AG10803 (cell line): Measurements from ENCODE around the gene C2orf78.

Source experiments
- DNase-seq: peaks from one replicate; pipeline ENCODE4 v3.0.0; 2010; ENCODE audit warnings: low read depth
- H3K4me3 ChIP-seq: 2 replicates; pipeline ENCODE4 v1.5.1; 2011; ENCODE audit warnings: mild to moderate bottlenecking, low read length, control low read depth
- CTCF ChIP-seq: conservative IDR thresholded peaks from 2 replicates; pipeline ENCODE4 v1.5.1; 2011; ENCODE audit warnings: mild to moderate bottlenecking, low read length, control low read depth, inconsistent platforms

Gene C2orf78

DNA sequence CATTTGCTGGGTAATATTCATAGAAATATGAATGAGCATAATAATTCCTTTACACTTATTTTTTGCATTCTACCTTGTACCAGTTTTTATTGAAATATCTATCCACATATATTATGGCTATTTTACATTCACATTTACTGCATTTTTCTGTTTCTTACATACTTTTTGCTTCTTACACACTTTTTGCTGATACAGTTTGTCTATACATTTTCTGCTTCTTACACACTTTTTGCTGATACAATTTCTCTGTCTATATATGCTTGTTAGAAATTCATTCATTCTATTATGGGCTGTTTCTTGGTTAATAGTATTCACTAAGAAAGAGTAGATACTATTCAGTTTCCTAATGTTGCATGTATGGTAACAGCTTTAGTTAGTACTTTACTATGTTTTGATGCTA lies 27.9 kb downstream of the C2orf78 start:
- H3K4me3 ChIP-seq, result no peak overlapping the region
- TF ChIP-seq CTCF, result no peak
- DNase-seq, result no peak

DNA sequence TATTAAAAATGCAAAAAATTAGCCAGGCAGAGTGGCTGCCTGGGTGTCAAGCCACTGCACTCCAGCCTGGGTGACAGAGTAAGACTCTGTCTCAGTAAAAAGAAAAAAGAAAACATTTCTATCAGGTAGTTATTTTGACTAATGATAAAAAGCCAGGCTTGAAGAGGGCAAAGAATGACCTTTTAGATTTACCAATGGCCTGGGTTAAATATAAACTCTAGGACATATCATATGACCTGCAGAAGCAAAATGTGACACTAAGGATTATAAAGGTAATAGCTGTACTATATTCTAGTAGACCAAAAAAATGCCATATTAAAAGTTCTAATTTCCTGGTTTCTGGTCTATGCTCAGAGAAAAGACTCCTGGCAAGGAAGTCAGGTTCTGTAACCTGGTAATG lies 28.7 kb downstream of the C2orf78 start:
- no peak for DNase-seq
- no peak for TF ChIP-seq CTCF
- no peak overlapping the region for H3K4me3 ChIP-seq

DNA sequence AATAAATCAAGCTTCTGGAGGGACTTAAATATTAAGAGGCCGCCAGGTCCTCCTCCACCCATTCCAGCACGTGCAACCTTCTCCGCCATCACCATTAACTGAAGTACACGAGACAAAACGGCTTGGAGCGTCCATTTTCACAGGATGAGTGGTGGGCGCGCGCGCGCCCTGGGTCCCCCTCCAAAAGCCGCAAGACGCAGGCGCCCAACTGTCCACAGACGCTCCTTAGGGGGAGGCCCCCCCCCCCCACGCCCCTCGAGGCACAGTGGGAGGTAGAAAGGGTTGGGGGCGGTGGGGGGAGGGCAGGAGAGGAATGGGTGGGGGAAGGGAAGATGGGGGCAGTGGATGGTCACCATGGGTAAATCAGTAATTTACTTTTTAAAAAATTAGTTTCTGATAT lies 34.3 kb downstream of the C2orf78 start:
- TF ChIP-seq CTCF, result no peak
- H3K4me3 ChIP-seq, result no peak overlapping the region
- no peak for DNase-seq

- no peak for DNase-seq
- no peak overlapping the region for H3K4me3 ChIP-seq
- no peak for TF ChIP-seq CTCF
These were observed 37.2 kb downstream of the C2orf78 start for GRCh38 chr2:73821227-73821626.

DNA sequence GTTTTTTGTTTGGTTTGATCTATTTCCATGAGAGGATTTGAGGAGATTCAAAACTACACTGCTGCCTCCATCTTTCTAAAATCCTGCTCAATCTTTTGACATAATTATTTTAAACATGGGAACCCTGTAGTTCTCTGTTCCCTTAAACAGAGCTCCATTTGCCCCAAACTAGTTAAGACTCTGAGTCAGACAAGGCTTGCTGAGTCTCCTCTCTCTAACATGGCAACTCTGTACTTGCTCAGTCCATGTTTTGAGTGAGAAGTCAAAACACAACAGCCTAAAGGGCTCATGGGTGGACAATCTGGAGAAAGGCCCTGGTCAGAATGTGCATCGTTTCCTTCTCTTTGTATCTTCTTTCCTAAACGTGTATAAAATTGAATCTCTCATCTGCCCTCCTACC lies 37.7 kb downstream of the C2orf78 start:
- H3K4me3 ChIP-seq, result no peak overlapping the region
- TF ChIP-seq CTCF, result no peak
- DNase-seq, result no peak

DNA sequence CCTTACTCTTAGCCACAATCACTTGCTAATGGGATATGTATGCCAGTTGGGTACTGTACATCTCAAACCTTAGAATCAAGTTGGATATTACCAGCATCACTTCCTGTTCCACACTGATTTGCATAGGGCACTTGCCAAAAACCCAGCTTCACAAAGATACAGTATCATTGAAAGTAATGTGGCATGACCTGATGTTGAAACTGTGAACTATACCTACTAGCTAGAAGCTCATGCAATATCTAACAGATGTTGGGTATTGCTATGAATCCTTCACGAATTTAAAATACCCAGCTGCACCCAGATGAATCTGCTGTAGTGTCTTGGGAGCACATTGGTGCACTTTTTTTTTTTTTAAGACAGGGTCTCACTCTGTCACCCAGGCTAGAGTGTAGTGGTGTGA lies 38.3 kb downstream of the C2orf78 start:
- no peak overlapping the region for H3K4me3 ChIP-seq
- no peak for TF ChIP-seq CTCF
- no peak for DNase-seq

DNA sequence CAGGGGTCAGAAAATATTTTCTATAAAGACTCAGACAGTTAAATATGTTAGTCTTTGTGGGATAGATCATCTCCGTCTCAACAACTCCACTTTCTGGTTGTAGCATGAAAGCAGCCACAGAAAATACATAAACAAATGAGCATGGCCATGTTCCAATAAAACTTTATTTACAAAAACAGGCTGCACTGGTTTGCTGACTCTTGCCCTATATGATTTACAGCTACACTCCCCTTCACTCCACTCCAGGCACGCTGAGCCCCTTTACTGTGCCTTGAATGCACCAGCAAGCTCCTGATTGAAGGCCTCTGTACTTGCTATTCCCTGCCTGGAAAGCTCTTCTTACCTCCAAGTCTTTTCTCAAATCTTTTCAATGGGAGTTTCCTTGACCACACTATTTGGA lies 39.0 kb downstream of the C2orf78 start:
- H3K4me3 ChIP-seq, result no peak overlapping the region
- DNase-seq, result no peak
- no peak for TF ChIP-seq CTCF
